Measurements from ENCODE around the gene SLAIN2.

DNA sequence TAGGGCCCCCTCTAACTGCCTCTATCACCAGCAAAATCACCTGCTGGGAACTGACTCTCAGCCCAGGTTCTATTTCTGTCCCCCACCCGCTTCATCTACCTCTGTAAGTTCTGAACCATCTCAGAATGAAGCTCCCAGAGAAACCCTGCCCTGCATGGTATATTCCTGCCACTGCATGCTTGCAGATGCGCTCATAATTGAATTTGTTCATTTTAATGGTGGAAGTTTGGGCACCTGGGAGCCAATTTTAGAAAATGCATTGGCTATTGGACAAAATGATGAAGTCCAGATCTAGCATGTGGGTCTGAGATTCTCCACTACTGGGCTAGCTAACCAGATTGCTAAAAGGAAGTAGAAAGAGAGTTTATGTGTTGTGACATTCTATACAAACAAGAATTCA, 113.3 kb downstream of the SLAIN2 start:
- TF ChIP-seq, protein P1, sequence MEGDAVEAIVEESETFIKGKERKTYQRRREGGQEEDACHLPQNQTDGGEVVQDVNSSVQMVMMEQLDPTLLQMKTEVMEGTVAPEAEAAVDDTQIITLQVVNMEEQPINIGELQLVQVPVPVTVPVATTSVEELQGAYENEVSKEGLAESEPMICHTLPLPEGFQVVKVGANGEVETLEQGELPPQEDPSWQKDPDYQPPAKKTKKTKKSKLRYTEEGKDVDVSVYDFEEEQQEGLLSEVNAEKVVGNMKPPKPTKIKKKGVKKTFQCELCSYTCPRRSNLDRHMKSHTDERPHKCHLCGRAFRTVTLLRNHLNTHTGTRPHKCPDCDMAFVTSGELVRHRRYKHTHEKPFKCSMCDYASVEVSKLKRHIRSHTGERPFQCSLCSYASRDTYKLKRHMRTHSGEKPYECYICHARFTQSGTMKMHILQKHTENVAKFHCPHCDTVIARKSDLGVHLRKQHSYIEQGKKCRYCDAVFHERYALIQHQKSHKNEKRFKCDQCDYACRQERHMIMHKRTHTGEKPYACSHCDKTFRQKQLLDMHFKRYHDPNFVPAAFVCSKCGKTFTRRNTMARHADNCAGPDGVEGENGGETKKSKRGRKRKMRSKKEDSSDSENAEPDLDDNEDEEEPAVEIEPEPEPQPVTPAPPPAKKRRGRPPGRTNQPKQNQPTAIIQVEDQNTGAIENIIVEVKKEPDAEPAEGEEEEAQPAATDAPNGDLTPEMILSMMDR (IDR thresholded peaks at IDR 0.05) = no peak
- TF ChIP-seq ZFX (IDR thresholded peaks at IDR 0.05; ENCODE audit: borderline replicate concordance) = no peak

Data from 22Rv1 (cell line).